Caco-2 (cell line): ENCODE results near the gene PTPRO. TPM values are rescaled to one million over a fixed set of nuclear protein-coding genes. Genes with fewer than 3 reads are reported as not detected.

ENCODE experiments used
- BruUV-seq: library from RNA; stranded (reverse); fragments of 400-500 nt; replicated peaks from 2 replicates; lab custom pipeline; 2021; lab: Mats Ljungman, UMichigan
- CTCF ChIA-PET: fragments of 300-600 bp; sonication (Branson Sonifier 250); formaldehyde crosslinking; loops from one replicate; lab custom pipeline; 2022; ENCODE audit warnings: antibody characterized with exemption; lab: Charles Lee
- POLR2A ChIA-PET: fragments of 300-600 bp; sonication (Branson Sonifier 250); formaldehyde crosslinking; loops from one replicate; lab custom pipeline; 2022; ENCODE audit warnings: antibody characterized with exemption; lab: Charles Lee
- DNase-seq, 2 experiments: peaks; one replicate each; pipeline versions ENCODE4 v3.0.0 to v3.0.0-alpha.2; 2020 to 2022
- H3K27me3 ChIP-seq: replicated peaks from 2 replicates; pipeline ENCODE4 v1.6.0; 2011; ENCODE audit warnings: low read length; ENCODE audit not compliant: control insufficient read depth, insufficient read depth
- H3K36me3 ChIP-seq: 2 replicates; pipeline ENCODE4 v1.5.1; 2011; ENCODE audit warnings: low read length; ENCODE audit not compliant: control insufficient read depth, insufficient read depth
- H3K4me1 ChIP-seq: fragments of 250-450 bp; sonication (Bioruptor Pico); 2 replicates; pipeline ENCODE4 v1.5.1; 2020; ENCODE audit warnings: mild to moderate bottlenecking
- H3K4me3 ChIP-seq: 2 replicates; pipeline ENCODE4 v1.5.1; 2011; ENCODE audit warnings: low read depth, mild to moderate bottlenecking, control low read depth, low read length
- H3K9me3 ChIP-seq: fragments of 250-450 bp; sonication (Bioruptor Pico); 2 replicates; pipeline ENCODE4 v1.5.1; 2020; ENCODE audit warnings: mild to moderate bottlenecking, moderate library complexity
- H3K27ac Mint-ChIP-seq: one replicate; pipeline ENCODE4 v1.8.0; 2022; ENCODE audit warnings: mixed read lengths; ENCODE audit not compliant: unreplicated experiment
- H3K27me3 Mint-ChIP-seq: one replicate; pipeline ENCODE4 v1.8.0; 2022; ENCODE audit warnings: mixed read lengths; ENCODE audit not compliant: insufficient read depth, unreplicated experiment
- H3K36me3 Mint-ChIP-seq: one replicate; pipeline ENCODE4 v1.8.0; 2022; ENCODE audit warnings: mild to moderate bottlenecking, mixed read lengths; ENCODE audit not compliant: insufficient read depth, unreplicated experiment
- H3K4me1 Mint-ChIP-seq: one replicate; pipeline ENCODE4 v1.8.0; 2022; ENCODE audit warnings: low read depth, mixed read lengths; ENCODE audit not compliant: unreplicated experiment
- H3K4me3 Mint-ChIP-seq: one replicate; pipeline ENCODE4 v1.8.0; 2022; ENCODE audit warnings: mild to moderate bottlenecking, moderate library complexity, mixed read lengths; ENCODE audit not compliant: unreplicated experiment
- H3K9me3 Mint-ChIP-seq: one replicate; pipeline ENCODE4 v1.8.0; 2022; ENCODE audit warnings: mixed read lengths; ENCODE audit not compliant: unreplicated experiment
- CTCF ChIP-seq, 2 experiments: fragments of 200-600 bp in 1 of 2; IDR thresholded peaks; 1 replicate in 1 of 2; 2 replicates in 1 of 2; pipeline versions ENCODE4 v1.5.1 to v1.8.0; 2011 to 2022; ENCODE audit warnings: antibody characterized with exemption in 1 of 2, control low read depth in 1 of 2, inconsistent platforms in 1 of 2, low read depth in 1 of 2, low read length in 1 of 2, mild to moderate bottlenecking in 1 of 2, moderate library complexity in 1 of 2; ENCODE audit not compliant: insufficient read depth in 1 of 2, severe bottlenecking in 1 of 2, unreplicated experiment in 1 of 2
- intact Hi-C: fragments of 100-400 bp; cut with micrococcal nuclease; formaldehyde crosslinking; loops from one replicate; pipeline ENCODE4 v1.10.0; 2022; ENCODE audit not compliant: unreplicated experiment
- total RNA-seq: library from RNA; stranded (reverse); gene quantifications from 2 replicates; pipeline ENCODE4 v1.2.3, GENCODE V29; 2022

PTPRO gene
- total RNA-seq, 1 experiment from 2014 or later: not detected

GRCh38 chr12:15636060-15636890 lies 314.0 kb downstream of the PTPRO start:
- no TSS peak for BruUV-seq
- Mint-ChIP-seq H3K27ac (no peak overlapping the region), H3K4me1 (peaks cover 33% of the 10 kb centered on the region), H3K9me3 (no peaks in the 10 kb centered on the region), H3K36me3 (peaks cover 6% of the 10 kb centered on the region), H3K27me3 (no peaks in the 10 kb centered on the region), H3K4me3 (no peak overlapping the region)
- Histone ChIP-seq H3K9me3 (no peaks in the 10 kb centered on the region), H3K36me3 (no peaks in the 10 kb centered on the region), H3K4me3 (no peak overlapping the region), H3K27me3 (no peaks in the 10 kb centered on the region), H3K4me1 (peaks cover 20% of the 10 kb centered on the region)
- POLR2A ChIA-PET: no interaction called here
- TF ChIP-seq CTCF (IDR thresholded peaks at IDR 0.05; ENCODE audit: insufficient read depth in 1 of 2, low read depth in 1 of 2, low read length in 1 of 2, severe bottlenecking in 1 of 2, unreplicated experiment in 1 of 2): no peak
- DNase-seq: peak in 1 of 2 experiments; percentile 11
- CTCF ChIA-PET: interaction anchor here (1.0 to 1.1 kb wide), 3 partner anchors 46 to 222 kb away, joined by 3 read pairs; no protein-coding TSS in a partner anchor
- intact Hi-C loops: loop anchor here (1.0 kb wide), 1 partner anchor 46 kb away; no protein-coding TSS in a partner anchor

- no peaks in the 10 kb centered on the region for H3K27me3 Mint-ChIP-seq
- no peak for TF ChIP-seq CTCF (IDR thresholded peaks at IDR 0.05; ENCODE audit: insufficient read depth in 1 of 2, low read depth in 1 of 2, low read length in 1 of 2, severe bottlenecking in 1 of 2, unreplicated experiment in 1 of 2)
- H3K4me1 Mint-ChIP-seq: peaks cover 22% of the 10 kb centered on the region
- BruUV-seq: no TSS peak
- no peak for DNase-seq
- Histone ChIP-seq H3K4me3 (no peak overlapping the region), H3K27me3 (no peaks in the 10 kb centered on the region), H3K9me3 (no peaks in the 10 kb centered on the region), H3K36me3 (no peaks in the 10 kb centered on the region), H3K4me1 (peaks cover 19% of the 10 kb centered on the region)
- H3K27ac Mint-ChIP-seq: no peak overlapping the region
- ChIA-PET POLR2A (no interaction called here), CTCF (no interaction called here)
- H3K4me3 Mint-ChIP-seq: no peak overlapping the region
- H3K9me3 Mint-ChIP-seq: no peaks in the 10 kb centered on the region
- intact Hi-C loops: no loop called here
- H3K36me3 Mint-ChIP-seq: peaks cover 6% of the 10 kb centered on the region
Observed at GRCh38 chr12:15638231-15638630, 315.9 kb downstream of the PTPRO start.

GRCh38 chr12:15644700-15645099 lies 322.4 kb downstream of the PTPRO start:
- CTCF ChIA-PET: no interaction called here
- H3K36me3 ChIP-seq: peaks cover 1% of the 10 kb centered on the region; the same call in 1 of the 2 replicates
- H3K36me3 Mint-ChIP-seq: peaks cover 6% of the 10 kb centered on the region

More at GRCh38 chr12:15644700-15645099, 322.4 kb downstream of the PTPRO start:
- intact Hi-C loops: no loop called here
- Mint-ChIP-seq H3K9me3 (no peaks in the 10 kb centered on the region), H3K27me3 (no peaks in the 10 kb centered on the region), H3K4me3 (no peak overlapping the region), H3K4me1 (no peaks in the 10 kb centered on the region), H3K27ac (no peak overlapping the region)
- Histone ChIP-seq H3K27me3 (no peaks in the 10 kb centered on the region), H3K9me3 (no peaks in the 10 kb centered on the region), H3K4me1 (no peaks in the 10 kb centered on the region), H3K4me3 (no peak overlapping the region)
- TF ChIP-seq CTCF (IDR thresholded peaks at IDR 0.05; ENCODE audit: insufficient read depth in 1 of 2, low read depth in 1 of 2, low read length in 1 of 2, severe bottlenecking in 1 of 2, unreplicated experiment in 1 of 2): no peak
- no TSS peak for BruUV-seq
- POLR2A ChIA-PET: no interaction called here
- no peak for DNase-seq
